Measurements from ENCODE around the gene CCND2.

- TF ChIP-seq CTCF (IDR thresholded peaks at IDR 0.05) (no peak), POLR2A (IDR thresholded peaks at IDR 0.05) (no peak)
Observed at GRCh38 chr12:4312251-4312650, 38.7 kb downstream of the CCND2 start.
